Endothelial cell of umbilical vein (primary cell): ENCODE results near the gene ZNF688. TPM values are rescaled to one million over a fixed set of nuclear protein-coding genes. Genes with fewer than 3 reads are reported as not detected.

ENCODE experiments used
- BruUV-seq: library from RNA; stranded (reverse); fragments of 400-500 nt; replicated peaks from 2 replicates; lab custom pipeline; 2021; lab: Mats Ljungman, UMichigan
- CTCF ChIA-PET: fragments of 300-600, 350-600 bp; sonication (Branson Sonifier 250); formaldehyde crosslinking; loops from one replicate; lab custom pipeline; 2021; ENCODE audit warnings: antibody characterized with exemption, inconsistent platforms; lab: Charles Lee
- POLR2A ChIA-PET: fragments of 300-600, 350-600 bp; sonication (Branson Sonifier 250); formaldehyde crosslinking; loops from one replicate; lab custom pipeline; 2021; ENCODE audit warnings: antibody characterized with exemption, inconsistent platforms; lab: Charles Lee
- DNase-seq: peaks from one replicate; pipeline ENCODE4 v3.0.0-alpha.2; 2011; ENCODE audit warnings: low read depth, low spot score
- FAIRE-seq: peaks from 2 replicates; lab custom pipeline; 2011; peaks lifted over from hg19 to GRCh38; lab: Jason Lieb, UNC
- H2AFZ ChIP-seq: 2 replicates; pipeline ENCODE4 v1.6.0; 2012; ENCODE audit warnings: low read depth, low read length, control low read depth, inconsistent platforms
- H3K27ac ChIP-seq: 2 replicates; pipeline ENCODE4 v1.5.1; 2011; ENCODE audit warnings: low read depth, mild to moderate bottlenecking, control low read depth, low read length, moderate library complexity; ENCODE audit not compliant: insufficient read depth
- H3K27me3 ChIP-seq, 2 experiments: 2 replicates each; pipeline versions ENCODE4 v1.6.0 to v1.6.1; 2011; ENCODE audit warnings: low read length in 2 of 2, mixed read lengths in 1 of 2; ENCODE audit not compliant: control insufficient read depth in 2 of 2, insufficient read depth in 2 of 2
- H3K36me3 ChIP-seq, 2 experiments: 2 replicates in 1 of 2; 3 replicates in 1 of 2; pipeline ENCODE4 v1.5.1; 2011; ENCODE audit warnings: low read length in 2 of 2, mild to moderate bottlenecking in 1 of 2, moderate library complexity in 1 of 2; ENCODE audit not compliant: control insufficient read depth in 2 of 2, insufficient read depth in 2 of 2; ENCODE audit errors: extremely low read depth in 1 of 2
- H3K4me1 ChIP-seq: 3 replicates; pipeline ENCODE4 v1.5.1; 2011; ENCODE audit warnings: mild to moderate bottlenecking, low read length; ENCODE audit not compliant: control insufficient read depth, insufficient read depth; ENCODE audit errors: extremely low read depth
- H3K4me2 ChIP-seq: 2 replicates; pipeline ENCODE4 v1.6.1; 2011; ENCODE audit warnings: low read length, control low read depth, mixed read lengths; ENCODE audit not compliant: insufficient read depth
- H3K4me3 ChIP-seq, 3 experiments: fragments of 200-600 bp in 1 of 3; sonication (generic), shearing (Covaris generic) in 1 of 3; replicated peaks in 1 of 3; 2 replicates each; pipeline ENCODE4 v1.5.1; 2011 to 2016; ENCODE audit warnings: control low read depth in 3 of 3, low read length in 3 of 3, mild to moderate bottlenecking in 2 of 3, inconsistent platforms in 1 of 3, low read depth in 1 of 3, moderate library complexity in 1 of 3; ENCODE audit not compliant: insufficient read depth in 1 of 3
- H3K79me2 ChIP-seq: 2 replicates; pipeline ENCODE4 v1.6.0; 2012; ENCODE audit warnings: low read length, inconsistent platforms; ENCODE audit not compliant: control insufficient read depth, insufficient read depth
- H3K9ac ChIP-seq: replicated peaks from 2 replicates; pipeline ENCODE3; 2011; ENCODE audit warnings: low read length, control low read depth; ENCODE audit not compliant: insufficient read depth; ENCODE audit errors: extremely low read depth
- H3K9me1 ChIP-seq: replicated peaks from 3 replicates; pipeline ENCODE4 v1.6.0; 2011; ENCODE audit warnings: mild to moderate bottlenecking, low read length; ENCODE audit not compliant: control insufficient read depth, insufficient read depth; ENCODE audit errors: extremely low read depth
- H3K9me3 ChIP-seq: replicated peaks from 2 replicates; pipeline ENCODE4 v1.5.1; 2012; ENCODE audit warnings: low read length, inconsistent platforms; ENCODE audit not compliant: control insufficient read depth, insufficient read depth
- H4K20me1 ChIP-seq: replicated peaks from 2 replicates; pipeline ENCODE3; 2011; ENCODE audit warnings: mild to moderate bottlenecking, low read length; ENCODE audit not compliant: control insufficient read depth, insufficient read depth; ENCODE audit errors: extremely low read depth
- EZH2 ChIP-seq: IDR thresholded peaks from 2 replicates; pipeline ENCODE4 v1.6.1; 2012; ENCODE audit warnings: borderline replicate concordance, low read depth, mild to moderate bottlenecking, moderate library complexity, low read length, inconsistent platforms; ENCODE audit not compliant: severe bottlenecking
- JUN ChIP-seq: IDR thresholded peaks from 2 replicates; pipeline ENCODE4 v1.6.1; 2011; ENCODE audit warnings: borderline replicate concordance, low read depth; ENCODE audit not compliant: insufficient read length, insufficient read depth
- MYC ChIP-seq: IDR thresholded peaks from one replicate; pipeline ENCODE4 v1.6.1; 2011; ENCODE audit warnings: mild to moderate bottlenecking, low read depth, low read length
- POLR2AphosphoS5 ChIP-seq: IDR thresholded peaks from 2 replicates; pipeline ENCODE4 v1.6.1; 2012; ENCODE audit warnings: low read depth, mild to moderate bottlenecking, control low read depth, low read length, moderate library complexity; ENCODE audit not compliant: insufficient read depth
- dilution Hi-C: fragments of 300-500 bp; cut with MboI; formaldehyde crosslinking; loops from one replicate; pipeline ENCODE4 v1.15.0; 2019; ENCODE audit warnings: low sequenced_read_pairs; ENCODE audit not compliant: extremely low pct_ligation_motif_present
- intact Hi-C: fragments of 100-400 bp; cut with micrococcal nuclease; formaldehyde crosslinking; loops from one replicate; pipeline ENCODE4 v1.10.0; 2022
- polyA plus RNA-seq, 4 experiments: library from polyadenylated mRNA; depleted of rRNA in 3 of 4; stranded (reverse) in 3 of 4; unstranded in 1 of 4; fragments of >200 nt; gene quantifications; 2 replicates each; pipeline versions ENCODE4 v1.2.1 to v1.2.3, GENCODE V29; 2011 to 2012; ENCODE audit warnings: missing spikeins in 1 of 4
- total RNA-seq: library from RNA; stranded (reverse); gene quantifications from 2 replicates; pipeline ENCODE4 v1.2.3, GENCODE V29; 2021
- TF ChIP-seq, protein P1 (sequence below), 2 donors: IDR thresholded peaks; 1 replicate in 1 of 2; 2 replicates in 1 of 2; pipeline ENCODE4 v1.5.1; 2011; ENCODE audit warnings: low read length in 2 of 2, mild to moderate bottlenecking in 2 of 2, moderate library complexity in 2 of 2, control low read depth in 1 of 2, inconsistent platforms in 1 of 2, low read depth in 1 of 2; ENCODE audit not compliant: insufficient read depth in 1 of 2; ENCODE audit errors: extremely low read depth in 1 of 2

ZNF688 gene
- total and polyA plus RNA-seq, 2 donors (not counting 3 experiments of a cell fraction or from before 2014, with no cell fraction given): 5.4 to 10.9 TPM

- Histone ChIP-seq H3K4me2 (no peak overlapping the region), H3K27ac (no peak overlapping the region), H3K4me1 (peaks cover 4% of the 10 kb centered on the region), H3K9ac (no peak overlapping the region), H3K79me2 (peaks cover 1% of the 10 kb centered on the region), H2AFZ (no peak overlapping the region), H3K9me1 (no peaks in the 10 kb centered on the region), H3K27me3 (no peaks in the 10 kb centered on the region), H3K9me3 (no peaks in the 10 kb centered on the region), H3K4me3 (no peak overlapping the region), H3K36me3 (peaks cover 0 to 22% of the 10 kb centered on the region in 2 experiments), H4K20me1 (no peaks in the 10 kb centered on the region)
- ChIA-PET CTCF (interaction anchor here (0.9 kb wide), 1 partner anchor 174 kb away, joined by 3 read pairs; the partner anchor contains the start of gene DCTPP1), POLR2A (no interaction called here)
- BruUV-seq: no TSS peak
- FAIRE-seq (no peak), DNase-seq (no peak)
- TF ChIP-seq MYC (no peak), EZH2 (no peak), JUN (no peak), POLR2AphosphoS5 (no peak)
- TF ChIP-seq, protein P1, sequence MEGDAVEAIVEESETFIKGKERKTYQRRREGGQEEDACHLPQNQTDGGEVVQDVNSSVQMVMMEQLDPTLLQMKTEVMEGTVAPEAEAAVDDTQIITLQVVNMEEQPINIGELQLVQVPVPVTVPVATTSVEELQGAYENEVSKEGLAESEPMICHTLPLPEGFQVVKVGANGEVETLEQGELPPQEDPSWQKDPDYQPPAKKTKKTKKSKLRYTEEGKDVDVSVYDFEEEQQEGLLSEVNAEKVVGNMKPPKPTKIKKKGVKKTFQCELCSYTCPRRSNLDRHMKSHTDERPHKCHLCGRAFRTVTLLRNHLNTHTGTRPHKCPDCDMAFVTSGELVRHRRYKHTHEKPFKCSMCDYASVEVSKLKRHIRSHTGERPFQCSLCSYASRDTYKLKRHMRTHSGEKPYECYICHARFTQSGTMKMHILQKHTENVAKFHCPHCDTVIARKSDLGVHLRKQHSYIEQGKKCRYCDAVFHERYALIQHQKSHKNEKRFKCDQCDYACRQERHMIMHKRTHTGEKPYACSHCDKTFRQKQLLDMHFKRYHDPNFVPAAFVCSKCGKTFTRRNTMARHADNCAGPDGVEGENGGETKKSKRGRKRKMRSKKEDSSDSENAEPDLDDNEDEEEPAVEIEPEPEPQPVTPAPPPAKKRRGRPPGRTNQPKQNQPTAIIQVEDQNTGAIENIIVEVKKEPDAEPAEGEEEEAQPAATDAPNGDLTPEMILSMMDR (IDR thresholded peaks at IDR 0.05; ENCODE audit: extremely low read depth in 1 of 2, insufficient read depth in 1 of 2, low read depth in 1 of 2, low read length in 2 of 2): no peak
- intact Hi-C loops: no loop called here
- dilution Hi-C loops: no loop called here
Measured at GRCh38 chr16:30604316-30604947, 32.9 kb upstream of the ZNF688 start.
